GOT3 (cell line): ENCODE data around the gene SUN2.

Source experiments
- DNase-seq: peaks from one replicate; lab custom pipeline; 2025; ENCODE audit warnings: mixed read lengths; lab: John Stamatoyannopoulos, UW

Gene SUN2

GRCh38 chr22:38735126-38735464, 20.7 kb downstream of the SUN2 start:
- no peak for DNase-seq

DNA sequence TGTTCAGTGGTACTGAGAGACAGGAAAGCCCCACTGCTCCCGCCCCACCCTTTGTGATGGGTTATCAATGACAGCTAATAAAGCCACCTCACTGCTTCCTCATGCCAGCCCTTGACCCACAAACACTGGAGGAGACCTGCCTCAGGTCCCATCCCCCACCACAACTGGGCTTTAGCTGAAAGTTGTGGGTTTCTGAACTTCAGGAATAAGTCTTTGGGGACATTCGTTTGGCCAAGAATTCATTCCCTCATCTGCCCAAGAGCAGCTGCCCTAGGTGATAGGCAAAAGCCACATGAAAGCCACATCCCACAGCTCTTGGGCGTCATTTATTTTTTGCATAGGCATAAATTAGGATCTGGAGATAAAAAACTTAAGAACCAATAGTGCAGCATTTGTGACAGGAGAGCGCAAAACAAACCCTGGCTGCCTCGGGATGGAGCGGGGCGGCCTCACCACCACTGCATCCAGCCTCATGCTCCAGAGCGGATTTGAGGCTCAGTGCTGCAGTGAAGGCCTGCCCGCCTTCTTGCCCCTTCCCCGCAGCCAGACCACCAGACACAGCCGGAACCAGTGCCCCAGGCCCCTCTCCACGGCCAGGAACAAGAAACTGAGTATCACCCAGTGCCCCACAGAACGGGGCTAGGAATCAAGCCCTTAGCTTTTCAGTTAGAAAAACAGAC, 21.2 kb downstream of the SUN2 start:
- DNase-seq: no peak

DNA sequence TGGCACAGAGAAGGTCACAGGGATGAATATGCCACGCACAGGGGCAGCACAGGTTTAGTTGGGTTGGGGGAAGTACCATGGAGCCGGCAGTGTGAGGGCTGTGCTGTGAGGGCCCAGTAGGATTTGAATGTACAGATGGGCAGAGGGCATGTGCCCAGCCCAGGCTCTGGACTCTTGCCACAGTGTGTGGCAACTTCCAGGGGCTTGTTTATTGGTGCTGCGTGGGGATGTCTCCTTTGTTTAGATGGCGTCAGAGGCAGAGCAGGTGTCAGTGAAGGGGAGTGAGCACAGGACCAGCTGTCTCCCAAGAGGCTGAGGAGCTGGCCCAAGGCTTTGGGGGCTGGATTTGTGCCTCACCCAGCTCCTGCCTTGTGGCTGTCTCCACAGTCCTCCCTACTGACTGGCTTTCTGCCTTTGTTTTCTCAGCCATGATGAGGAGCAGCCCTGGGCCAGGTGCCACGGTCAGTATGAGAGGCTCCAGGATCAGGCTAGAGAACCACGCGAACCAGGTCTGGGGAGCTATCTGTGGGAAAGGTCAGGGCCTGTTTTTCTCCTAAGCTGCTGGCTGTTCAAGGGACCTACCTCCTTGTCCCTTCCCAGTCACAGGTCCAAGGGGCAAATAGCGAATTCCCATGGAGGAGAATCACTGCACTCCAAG, 21.9 kb downstream of the SUN2 start:
- DNase-seq: no peak

DNA sequence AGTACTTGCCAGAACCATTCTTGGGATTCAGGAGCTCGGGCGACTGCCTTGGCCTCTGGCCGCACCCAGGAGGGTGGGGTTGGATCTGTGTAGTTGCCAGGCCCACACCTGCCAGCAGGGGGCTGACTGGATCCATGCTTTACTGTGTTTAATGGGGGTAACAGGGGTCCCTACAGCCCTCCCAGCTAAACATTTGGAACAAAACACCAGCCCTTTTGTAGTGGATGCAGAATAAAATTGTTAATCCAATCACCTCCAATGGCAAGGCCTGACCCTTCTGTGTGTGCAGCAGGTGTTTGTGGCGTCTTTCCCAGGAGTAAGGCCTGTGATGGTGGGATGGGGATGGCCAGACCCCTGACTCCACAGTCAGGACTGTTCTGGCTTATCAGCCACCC, 22.5 kb downstream of the SUN2 start:
- no peak for DNase-seq

DNA sequence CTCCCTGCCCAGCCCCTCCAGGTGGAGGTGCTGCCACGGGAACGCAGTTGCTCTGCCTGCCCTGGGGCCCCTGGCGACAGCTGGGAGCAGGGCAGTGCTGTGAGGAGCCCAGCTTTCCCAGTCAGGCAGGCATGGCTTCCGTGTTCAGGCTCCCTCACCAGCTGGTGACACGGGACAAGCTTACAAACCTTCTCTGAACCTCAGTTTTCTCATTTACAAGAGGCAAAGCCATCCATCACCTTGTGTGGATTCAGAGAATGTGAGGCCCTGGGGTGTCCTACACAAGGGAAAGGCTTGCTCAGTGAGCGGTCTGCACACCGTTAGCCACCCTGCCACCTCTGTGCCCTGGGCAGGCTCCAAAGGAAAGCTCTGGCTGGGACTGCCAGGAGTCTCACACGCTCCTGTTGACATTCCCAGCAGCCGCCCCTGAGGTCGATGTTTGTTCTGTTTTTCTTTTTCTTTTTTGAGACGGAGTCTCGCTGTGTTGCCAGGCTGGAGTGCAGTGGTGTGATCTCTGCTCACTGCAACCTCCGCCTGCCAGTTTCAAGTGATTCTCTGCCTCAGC, 23.5 kb downstream of the SUN2 start:
- DNase-seq: no peak

DNA sequence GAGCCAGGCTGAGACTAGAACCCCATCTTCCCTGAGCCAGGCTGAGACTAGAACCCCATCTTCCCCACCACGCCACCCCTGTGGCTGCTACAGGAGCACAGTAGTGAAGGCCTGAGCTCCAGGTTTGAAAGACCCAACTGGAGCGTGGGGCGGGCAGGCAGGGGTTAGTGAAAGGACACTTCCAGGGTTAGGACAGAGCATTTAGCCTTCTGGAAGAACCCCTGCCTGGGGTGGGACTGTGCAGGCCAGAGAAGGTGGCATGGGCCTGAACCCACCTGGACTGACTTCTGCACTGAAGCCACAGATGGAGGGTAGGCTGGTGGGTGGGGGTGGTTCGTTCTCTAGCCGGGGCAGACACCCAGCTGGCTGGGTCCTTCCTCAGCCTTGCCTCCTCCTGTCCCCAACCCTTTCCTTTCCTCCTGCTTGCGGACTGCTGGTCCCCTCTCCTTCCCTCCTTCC, 24.1 kb downstream of the SUN2 start:
- no peak for DNase-seq

DNA sequence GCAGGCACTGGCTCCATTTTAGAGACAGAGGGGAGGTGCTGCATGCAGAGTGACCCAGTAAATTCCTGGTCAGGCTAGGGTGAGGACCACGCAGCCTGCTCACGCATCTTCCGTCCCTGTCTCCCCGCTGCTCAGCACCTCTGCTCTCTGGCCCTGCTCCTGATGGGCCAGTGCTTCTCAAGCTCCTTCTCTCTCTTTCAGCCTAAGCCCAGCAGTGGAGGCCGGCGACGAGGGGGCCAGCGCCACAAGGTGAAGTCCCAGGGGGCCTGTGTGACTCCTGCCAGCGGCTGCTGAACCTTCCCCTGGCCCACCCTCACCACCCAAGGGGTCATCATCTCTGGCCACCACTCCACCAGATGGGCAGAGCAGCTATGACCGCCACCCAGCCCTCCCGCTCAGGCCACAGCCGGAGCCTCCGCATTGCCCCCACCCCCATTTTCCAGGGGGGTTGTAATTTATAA, 25.4 kb downstream of the SUN2 start:
- no peak for DNase-seq

- DNase-seq: no peak
Observed at GRCh38 chr22:38729946-38730345, 25.9 kb downstream of the SUN2 start.

DNA sequence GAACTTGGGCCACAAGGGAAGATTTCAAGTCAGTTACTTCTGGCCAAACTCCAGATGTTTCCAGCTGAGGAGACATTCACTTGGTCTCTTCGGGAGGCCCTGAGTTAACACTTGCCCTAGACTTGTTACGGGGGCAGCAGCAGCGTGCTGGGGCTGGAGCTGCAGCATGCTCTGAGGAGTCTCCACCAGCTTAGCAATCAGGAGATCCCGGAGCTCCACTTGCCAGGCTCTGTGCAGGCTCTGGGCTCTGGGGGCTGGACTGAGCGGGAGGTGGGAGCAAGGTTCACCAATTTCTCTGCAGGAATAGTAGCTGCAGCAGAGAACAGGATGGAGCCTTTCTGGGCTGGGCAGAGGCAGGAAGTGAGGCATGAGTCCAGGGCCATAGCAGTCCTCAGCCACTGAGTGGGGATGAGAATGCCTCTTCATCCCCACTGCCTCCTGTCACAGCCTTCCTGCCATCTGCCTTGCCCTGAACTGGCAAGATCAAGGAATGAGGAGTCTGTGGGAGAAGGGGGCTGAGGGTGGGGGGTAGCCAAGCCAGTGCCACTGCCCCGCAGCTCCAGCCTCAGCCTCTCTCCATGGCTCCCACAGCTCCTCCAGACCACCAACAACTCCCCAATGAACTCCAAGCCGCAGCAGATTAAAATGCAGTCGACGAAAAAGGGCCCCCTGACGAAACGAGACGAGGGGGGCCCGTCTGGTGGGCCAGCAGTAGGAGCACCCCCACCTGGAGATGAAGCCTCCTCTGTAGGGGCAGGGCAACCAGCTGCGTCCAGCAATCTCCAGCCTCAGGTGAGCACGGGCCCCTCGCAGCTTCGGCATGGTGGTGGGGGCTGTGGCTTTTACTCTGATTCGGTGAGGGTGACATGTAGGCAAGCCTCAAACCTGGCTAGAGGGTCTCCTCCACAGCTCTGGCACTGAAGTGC, 26.7 kb downstream of the SUN2 start:
- no peak for DNase-seq

GRCh38 chr22:38727530-38728451, 28.0 kb downstream of the SUN2 start:
- DNase-seq: no peak

GRCh38 chr22:38727123-38727522, 28.7 kb downstream of the SUN2 start:
- DNase-seq: no peak

GRCh38 chr22:38725900-38726655, 29.7 kb downstream of the SUN2 start:
- no peak for DNase-seq

DNA sequence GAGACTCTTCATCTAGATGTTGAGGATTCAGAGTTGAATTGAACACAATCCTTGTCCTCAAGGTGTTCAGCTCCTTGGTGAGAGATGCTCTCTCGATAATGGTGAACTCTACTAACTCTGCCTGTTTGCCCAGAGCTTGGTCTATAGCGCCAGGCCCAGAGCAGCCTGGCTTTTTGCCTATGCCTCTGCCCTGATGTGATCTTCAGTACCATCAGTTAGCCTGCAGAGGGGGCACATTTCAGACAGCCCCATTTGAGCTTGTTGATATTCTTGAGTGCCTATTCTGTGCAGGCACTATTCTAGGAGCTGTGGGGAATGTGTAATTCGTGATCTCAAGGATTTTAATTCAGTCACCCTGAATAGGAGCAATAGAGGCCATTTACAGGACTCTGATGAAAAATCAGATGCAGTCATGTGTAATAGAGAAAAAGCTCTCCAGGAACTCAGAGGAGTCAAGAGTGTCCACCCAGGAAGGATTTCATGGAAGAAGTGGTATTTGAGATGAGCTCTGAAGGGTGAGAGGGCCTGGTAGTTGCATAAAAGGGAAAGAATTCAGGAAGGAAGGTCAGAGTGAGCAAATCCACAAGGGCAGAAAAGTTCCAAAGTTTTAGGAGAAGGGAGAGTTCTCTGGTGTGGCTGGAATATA, 30.7 kb downstream of the SUN2 start:
- no peak for DNase-seq

DNA sequence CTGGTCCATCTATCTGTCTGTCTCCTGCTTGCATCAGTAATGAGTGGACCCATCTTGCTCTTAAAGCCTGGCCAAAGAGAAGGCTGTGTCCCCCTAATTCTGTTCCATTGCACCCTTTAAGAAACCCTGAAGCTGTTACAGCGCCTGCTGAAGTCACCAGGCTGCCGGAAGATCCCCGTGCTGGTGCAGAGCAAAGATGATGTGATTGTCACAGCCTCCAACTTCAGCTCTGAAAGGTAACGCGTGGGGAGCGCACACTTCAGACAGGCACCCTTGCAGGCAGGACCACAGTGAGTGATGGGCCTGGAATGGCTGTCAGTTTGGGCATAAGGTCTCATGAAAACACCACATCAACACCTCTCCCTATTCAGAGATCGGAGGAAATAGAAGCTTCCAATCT, 31.6 kb downstream of the SUN2 start:
- no peak for DNase-seq

DNA sequence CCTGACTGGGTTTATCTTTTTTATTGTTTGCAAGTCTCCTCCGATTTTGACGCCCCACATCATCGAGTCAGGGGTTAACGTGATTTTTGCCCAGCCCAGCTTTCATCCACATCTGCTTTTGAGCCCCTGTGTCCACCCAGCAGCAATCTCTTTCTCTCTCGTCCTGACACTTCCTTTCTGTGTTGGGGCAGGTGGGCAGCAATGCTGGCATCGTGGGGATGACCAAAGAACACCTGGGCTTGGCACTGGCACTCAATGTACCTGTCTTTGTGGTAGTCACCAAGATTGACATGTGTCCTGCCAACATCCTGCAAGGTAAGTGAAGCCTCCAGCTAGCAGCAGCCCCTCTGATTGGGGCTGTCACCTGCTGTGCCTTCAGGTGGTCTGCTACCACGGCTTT, 34.2 kb downstream of the SUN2 start:
- DNase-seq: no peak

- DNase-seq: no peak
Observed at GRCh38 chr22:38720350-38720749, 35.4 kb downstream of the SUN2 start.

DNA sequence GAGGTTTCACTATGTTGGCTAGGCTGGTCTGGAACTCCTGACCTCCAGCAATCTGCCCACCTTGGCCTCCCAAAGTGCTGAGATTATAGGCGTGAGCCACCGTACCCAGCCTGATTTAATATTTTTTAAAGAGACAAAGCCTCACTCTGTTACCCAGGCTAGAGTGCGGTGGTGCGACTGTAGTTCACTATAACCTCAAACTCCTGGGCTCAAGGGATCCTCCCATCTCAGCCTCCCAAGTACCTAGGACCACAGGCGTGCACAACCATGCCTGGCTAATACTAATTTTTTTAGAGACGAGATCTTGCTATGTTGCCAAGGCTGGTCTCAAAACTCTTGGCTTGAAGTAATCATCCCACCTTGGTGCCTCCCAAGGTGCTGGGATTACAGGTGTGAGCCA, 36.6 kb downstream of the SUN2 start:
- DNase-seq: no peak

GRCh38 chr22:38718414-38718813, 37.4 kb downstream of the SUN2 start:
- DNase-seq: peak; percentile 22

GRCh38 chr22:38717244-38717643, 38.6 kb downstream of the SUN2 start:
- DNase-seq: no peak

GRCh38 chr22:38716826-38717225, 39.0 kb downstream of the SUN2 start:
- no peak for DNase-seq
